T1000 (cell line): Measurements from ENCODE around the gene TP53AIP1.

ENCODE experiments used
- DNase-seq: peaks from one replicate; lab custom pipeline; 2025; ENCODE audit warnings: mixed read lengths; lab: John Stamatoyannopoulos, UW

The TP53AIP1 gene

GRCh38 chr11:128942817-128943427 is at the start of gene TP53AIP1:
Gene TP53AIP1, minus strand, starts transcription at chr11:128942871. Its CDS starts 5,053 bp downstream, at chr11:128937818.
- DNase-seq, result no peak

- DNase-seq, result no peak
Observed at GRCh38 chr11:128988242-128988970, 45.7 kb upstream of the TP53AIP1 start.

GRCh38 chr11:128985880-128986279 is 43.2 kb upstream of the TP53AIP1 start:
- no peak for DNase-seq

- no peak for DNase-seq
Observed at GRCh38 chr11:128983023-128983422, 40.4 kb upstream of the TP53AIP1 start.

- DNase-seq, result no peak
Observed at GRCh38 chr11:128981254-128981653, 38.6 kb upstream of the TP53AIP1 start.

- no peak for DNase-seq
Observed at GRCh38 chr11:128970598-128971190, 28.0 kb upstream of the TP53AIP1 start.

- no peak for DNase-seq
Observed at GRCh38 chr11:128968916-128969315, 26.2 kb upstream of the TP53AIP1 start.

- DNase-seq, result no peak
Observed at GRCh38 chr11:128967578-128967977, 24.9 kb upstream of the TP53AIP1 start.

- DNase-seq, result no peak
Observed at GRCh38 chr11:128965485-128965884, 22.8 kb upstream of the TP53AIP1 start.

GRCh38 chr11:128964463-128964930 is 21.8 kb upstream of the TP53AIP1 start:
- DNase-seq, result no peak

- DNase-seq, result no peak
Observed at GRCh38 chr11:128963744-128964325, 21.2 kb upstream of the TP53AIP1 start.

- no peak for DNase-seq
Observed at GRCh38 chr11:128962896-128963295, 20.2 kb upstream of the TP53AIP1 start.

GRCh38 chr11:128961645-128962044 is 19.0 kb upstream of the TP53AIP1 start:
- DNase-seq, result no peak

GRCh38 chr11:128957202-128957482 is 14.5 kb upstream of the TP53AIP1 start:
- no peak for DNase-seq

- DNase-seq, result no peak
Observed at GRCh38 chr11:128956401-128957201, 13.9 kb upstream of the TP53AIP1 start.

- no peak for DNase-seq
Observed at GRCh38 chr11:128955636-128956035, 13.0 kb upstream of the TP53AIP1 start.

- no peak for DNase-seq
Observed at GRCh38 chr11:128953151-128953550, 10.5 kb upstream of the TP53AIP1 start.

GRCh38 chr11:128949791-128950454 is 7.3 kb upstream of the TP53AIP1 start:
- no peak for DNase-seq

GRCh38 chr11:128948583-128948982 is 5.9 kb upstream of the TP53AIP1 start:
- DNase-seq, result no peak

GRCh38 chr11:128947773-128948172 is 5.1 kb upstream of the TP53AIP1 start:
- DNase-seq, result no peak

GRCh38 chr11:128946648-128947047 is 4.0 kb upstream of the TP53AIP1 start:
- DNase-seq, result no peak
